ENCODE measurements around the gene RNF125.
"Not testable (repeated sequence)": the region's sequence is repeated elsewhere in the genome, so short reads cannot be mapped to it uniquely, and the experiment has no call there.

Gene RNF125

DNA sequence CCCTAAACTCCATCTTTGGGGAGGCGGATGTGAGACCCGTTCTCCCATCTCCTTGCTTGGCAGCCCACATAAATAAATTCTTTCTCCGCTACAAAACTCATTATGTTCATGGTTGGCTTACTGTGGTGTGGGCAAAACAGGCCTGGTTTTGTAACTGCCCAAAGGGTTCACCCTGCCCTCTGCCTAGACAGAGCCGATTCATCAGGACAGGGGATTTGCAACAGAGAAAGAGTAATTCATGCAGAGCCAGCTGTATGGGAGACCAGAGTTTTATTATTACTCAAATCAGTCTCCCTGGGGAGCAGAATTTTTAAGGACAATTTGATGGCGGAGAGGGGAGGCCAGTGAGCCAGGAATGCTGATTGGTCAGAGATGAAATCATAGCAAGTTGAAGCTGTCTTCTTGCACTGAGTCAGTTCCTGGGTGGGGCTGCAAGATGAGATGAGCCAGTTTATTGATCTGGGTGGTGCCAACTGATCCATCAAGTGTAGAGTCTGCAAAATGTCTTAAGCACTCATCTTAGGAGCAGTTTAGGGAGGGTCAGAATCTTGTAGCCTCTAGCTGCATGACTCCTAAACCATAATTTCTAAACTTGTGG, 8.4 kb upstream of the RNF125 start:
- H3K4me1 Mint-ChIP-seq (ENCODE audit: low read depth): peaks cover 8% of the 10 kb centered on the region
- H3K36me3 Mint-ChIP-seq: no peaks in the 10 kb centered on the region
- no peaks in the 10 kb centered on the region for H3K27me3 Mint-ChIP-seq
- H3K4me3 Mint-ChIP-seq: no peak overlapping the region
- no peaks in the 10 kb centered on the region for H3K9me3 Mint-ChIP-seq (ENCODE audit: low read depth)
- no peak overlapping the region for H3K27ac Mint-ChIP-seq

DNA sequence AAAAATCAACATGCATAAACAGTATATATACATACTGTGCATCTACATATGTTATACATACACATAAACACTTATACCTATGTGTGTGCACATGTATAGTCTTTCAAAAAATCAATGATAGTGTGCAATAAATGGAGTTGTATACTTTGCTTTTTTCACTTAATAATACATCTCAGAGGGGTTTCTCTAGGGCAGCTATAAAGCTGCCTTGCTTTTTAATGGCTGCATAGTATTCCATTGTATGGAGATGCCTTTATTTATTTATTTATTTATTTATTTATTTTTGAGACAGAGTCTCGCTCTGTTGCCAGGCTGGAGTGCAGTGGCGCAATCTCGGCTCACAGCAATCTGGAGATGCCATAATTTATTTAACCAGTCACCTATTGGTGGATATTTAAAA, 7.4 kb upstream of the RNF125 start:
- H3K4me3 Mint-ChIP-seq: no peak overlapping the region
- no peaks in the 10 kb centered on the region for H3K36me3 Mint-ChIP-seq

DNA sequence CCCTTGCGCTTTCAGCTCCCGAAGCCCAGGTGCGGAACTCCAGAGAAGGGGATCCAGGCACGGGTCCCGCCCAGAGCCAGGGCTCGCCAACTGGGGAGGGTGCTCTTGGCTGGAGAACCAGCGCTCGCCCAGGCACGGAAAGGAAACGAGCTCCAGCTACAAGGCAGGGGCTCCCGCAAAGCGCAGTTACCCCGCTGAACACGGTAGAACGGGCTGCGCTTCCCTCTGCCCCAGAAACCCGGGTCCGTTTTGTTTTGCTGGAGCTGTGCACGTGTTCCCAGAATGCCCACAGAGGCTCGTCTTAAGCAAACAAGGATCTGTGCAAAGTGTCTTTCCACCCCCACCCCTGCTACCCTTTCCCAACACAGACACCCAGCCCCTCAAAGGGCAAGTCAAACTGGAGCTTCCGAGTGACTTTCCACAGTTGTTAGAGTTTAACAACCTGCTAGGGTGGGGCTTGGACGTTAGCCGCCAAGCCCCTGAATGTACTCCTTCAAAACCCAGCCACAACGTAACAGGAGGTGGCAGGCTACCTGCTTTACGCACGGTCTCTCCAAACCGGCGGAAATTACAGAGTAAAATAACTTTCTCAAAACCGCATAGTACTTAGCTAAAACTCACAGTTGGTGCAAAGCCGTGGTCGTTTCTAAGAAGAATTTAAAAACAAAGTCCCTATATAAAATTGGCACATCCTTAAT, 775 bp downstream of the RNF125 start:
- Mint-ChIP-seq H3K27ac (peak overlapping the region; percentile 98), H3K36me3 (peaks cover 2% of the 10 kb centered on the region), H3K27me3 (no peaks in the 10 kb centered on the region), H3K9me3 (ENCODE audit: low read depth) (no peaks in the 10 kb centered on the region), H3K4me1 (ENCODE audit: low read depth) (peaks cover 58% of the 10 kb centered on the region), H3K4me3 (peak overlapping the region; percentile 98)

More for the DNA sequence above, 7.4 kb upstream of the RNF125 start:
- H3K9me3 Mint-ChIP-seq (ENCODE audit: low read depth): no peaks in the 10 kb centered on the region
- no peak overlapping the region for H3K27ac Mint-ChIP-seq
- H3K27me3 Mint-ChIP-seq: no peaks in the 10 kb centered on the region
- H3K4me1 Mint-ChIP-seq (ENCODE audit: low read depth): peaks cover 14% of the 10 kb centered on the region

DNA sequence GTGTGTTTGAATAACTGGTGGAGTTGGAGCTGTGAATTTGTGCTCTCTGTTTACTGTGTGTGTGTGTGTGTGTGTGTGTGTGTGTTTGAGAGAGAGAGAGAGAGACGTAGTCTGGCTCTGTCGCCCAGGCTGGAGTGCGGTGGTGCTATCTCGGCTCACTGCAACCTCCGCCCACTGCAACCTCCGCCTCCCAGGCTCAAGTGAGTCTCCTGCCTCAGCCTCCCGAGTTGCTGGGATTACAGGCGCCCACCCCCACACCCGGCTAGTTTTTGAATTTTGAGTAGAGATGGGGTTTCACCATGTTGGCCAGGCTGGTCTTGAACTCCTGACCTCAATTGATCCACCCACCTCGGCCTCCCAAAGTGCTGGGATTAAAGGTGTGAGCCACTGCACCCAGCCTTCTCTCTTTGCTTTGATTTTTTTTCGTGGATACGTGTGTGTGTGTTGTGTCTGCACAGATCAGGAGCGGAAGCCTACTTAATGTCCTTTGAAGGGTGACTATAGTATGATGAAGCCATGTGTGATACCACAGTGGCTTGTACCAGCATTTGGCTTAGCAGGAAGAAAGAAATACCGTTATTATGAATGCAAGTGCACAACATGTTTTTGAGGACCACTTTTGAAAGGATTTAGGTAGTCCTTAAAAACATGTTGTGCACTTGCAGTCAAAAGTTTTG, 1.5 kb downstream of the RNF125 start:
- H3K36me3 Mint-ChIP-seq; H3K9me3 Mint-ChIP-seq (ENCODE audit: low read depth); H3K27me3 Mint-ChIP-seq: not testable (repeated sequence)
- Mint-ChIP-seq H3K4me1 (ENCODE audit: low read depth) (peaks cover 62% of the 10 kb centered on the region), H3K27ac (peak overlapping the region; percentile 98), H3K4me3 (peak overlapping the region; percentile 98)

DNA sequence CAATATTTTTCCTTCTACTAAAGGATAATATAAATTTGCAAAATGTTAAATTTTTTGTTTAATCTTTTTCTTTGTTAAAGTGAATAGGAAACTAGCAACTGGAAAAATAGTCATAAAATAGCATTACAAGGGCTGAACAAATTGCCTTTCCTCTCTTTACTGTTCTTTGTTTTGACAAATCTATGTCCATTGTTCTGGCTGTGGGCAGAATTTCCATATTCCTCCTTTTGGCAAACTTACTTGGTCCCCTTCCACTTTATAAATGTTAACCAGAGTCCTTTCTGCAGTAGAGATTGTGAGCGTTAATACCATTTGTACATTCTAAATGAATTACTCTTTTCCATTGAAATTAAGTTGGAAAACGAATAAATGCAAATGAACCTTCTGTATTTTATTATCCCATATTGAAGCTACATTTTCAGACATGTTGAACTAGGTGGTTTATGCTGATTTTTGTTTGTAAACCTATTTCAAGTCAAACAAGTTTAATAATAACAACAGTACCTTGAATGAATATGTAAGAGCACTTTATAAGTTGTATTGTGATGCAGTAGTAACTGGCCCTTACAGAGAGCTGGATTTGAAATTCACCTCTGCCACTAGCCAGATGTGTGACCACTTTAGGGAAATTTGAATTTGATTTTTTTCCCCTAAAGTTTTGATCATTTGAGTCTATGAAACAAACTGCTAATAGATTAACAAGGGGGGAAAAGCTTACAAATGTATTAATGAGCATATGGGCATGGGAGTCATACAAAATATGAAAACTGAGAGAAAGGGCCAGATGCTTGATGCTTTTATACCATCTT, 3.3 kb downstream of the RNF125 start:
- Mint-ChIP-seq H3K27ac (peak overlapping the region; percentile 58), H3K4me3 (peak overlapping the region; percentile 56), H3K36me3 (peaks cover 6% of the 10 kb centered on the region), H3K4me1 (ENCODE audit: low read depth) (peaks cover 65% of the 10 kb centered on the region), H3K9me3 (ENCODE audit: low read depth) (no peaks in the 10 kb centered on the region), H3K27me3 (no peaks in the 10 kb centered on the region)

DNA sequence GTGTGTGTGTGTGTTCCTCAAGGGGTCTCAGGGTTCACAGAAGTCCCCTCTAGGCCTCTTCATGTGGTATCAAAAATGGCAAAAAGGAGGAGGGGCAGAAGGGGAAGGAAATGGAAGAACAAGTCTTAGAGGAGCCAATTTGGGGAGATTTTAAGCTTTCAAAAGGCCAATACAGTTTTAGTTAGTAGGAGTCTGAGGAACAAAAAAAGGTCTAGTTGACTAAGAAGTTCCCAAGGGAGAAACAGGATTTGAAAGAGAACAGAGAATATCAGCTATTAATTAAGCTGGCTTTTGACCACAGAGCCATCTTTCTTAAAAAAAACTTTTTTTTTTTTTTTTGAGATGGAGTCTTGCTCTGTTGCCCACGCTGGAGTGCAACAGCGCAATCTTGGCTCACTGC, 7.1 kb downstream of the RNF125 start:
- Mint-ChIP-seq H3K4me3 (peak overlapping the region; percentile 81), H3K27ac (peak overlapping the region; percentile 77), H3K9me3 (ENCODE audit: low read depth) (no peaks in the 10 kb centered on the region), H3K27me3 (no peaks in the 10 kb centered on the region), H3K4me1 (ENCODE audit: low read depth) (peaks cover 79% of the 10 kb centered on the region), H3K36me3 (peaks cover 11% of the 10 kb centered on the region)

DNA sequence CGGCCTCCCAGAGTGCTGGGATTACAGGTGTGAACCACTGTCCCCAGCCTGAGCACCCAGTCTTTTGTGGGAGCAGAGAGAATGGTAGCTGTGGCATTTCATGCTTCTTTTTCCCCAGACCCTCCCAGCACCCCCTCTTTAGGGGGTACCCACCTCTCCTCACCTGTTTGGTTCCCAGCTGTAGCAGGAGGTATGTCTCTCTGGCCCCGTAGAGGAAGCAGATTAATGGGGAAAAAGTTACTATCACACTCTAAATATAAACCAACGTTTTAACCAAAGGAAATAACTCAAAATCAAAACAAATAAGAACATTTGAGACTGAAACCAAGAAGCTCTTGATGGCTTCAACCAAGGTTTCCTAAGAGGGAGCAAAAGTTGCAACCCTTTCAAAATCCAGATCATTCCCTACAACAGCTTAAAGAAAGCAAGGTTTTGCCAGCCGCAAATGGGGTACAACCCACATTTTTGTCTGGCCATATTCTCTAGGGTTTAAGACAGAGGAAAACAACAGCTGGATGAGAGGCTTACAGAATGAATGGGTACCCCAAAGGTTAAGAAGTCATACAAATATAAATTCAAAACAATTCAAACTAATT, 8.0 kb downstream of the RNF125 start:
- H3K36me3 Mint-ChIP-seq: peaks cover 14% of the 10 kb centered on the region
- no peaks in the 10 kb centered on the region for H3K27me3 Mint-ChIP-seq
- peaks cover 78% of the 10 kb centered on the region for H3K4me1 Mint-ChIP-seq (ENCODE audit: low read depth)
- no peaks in the 10 kb centered on the region for H3K9me3 Mint-ChIP-seq (ENCODE audit: low read depth)
- H3K4me3 Mint-ChIP-seq: peak overlapping the region; percentile 81
- H3K27ac Mint-ChIP-seq: peak overlapping the region; percentile 77

DNA sequence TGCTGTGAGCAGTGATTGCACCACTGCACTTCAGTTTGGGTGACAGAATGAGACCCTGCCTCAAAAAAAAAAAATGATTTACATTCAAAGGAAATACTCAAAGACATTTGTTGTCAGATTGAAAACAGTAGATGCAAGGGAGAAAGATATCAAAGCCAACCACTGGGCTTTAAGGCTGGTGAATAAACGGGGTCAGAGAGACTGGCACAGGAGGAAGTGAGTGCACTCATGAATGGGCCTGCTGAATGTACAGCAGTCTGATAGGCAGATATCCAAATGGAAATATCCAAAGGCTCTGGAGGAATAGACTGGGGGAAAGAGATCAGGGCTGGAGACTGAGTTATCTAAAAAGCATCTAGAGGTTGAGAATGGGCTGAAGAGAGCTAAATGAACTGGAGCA, 10.9 kb downstream of the RNF125 start:
- Mint-ChIP-seq H3K4me1 (ENCODE audit: low read depth) (peaks cover 79% of the 10 kb centered on the region), H3K4me3 (peak overlapping the region; percentile 18), H3K9me3 (ENCODE audit: low read depth) (no peaks in the 10 kb centered on the region), H3K27ac (peak overlapping the region; percentile 85), H3K27me3 (no peaks in the 10 kb centered on the region), H3K36me3 (peaks cover 15% of the 10 kb centered on the region)

DNA sequence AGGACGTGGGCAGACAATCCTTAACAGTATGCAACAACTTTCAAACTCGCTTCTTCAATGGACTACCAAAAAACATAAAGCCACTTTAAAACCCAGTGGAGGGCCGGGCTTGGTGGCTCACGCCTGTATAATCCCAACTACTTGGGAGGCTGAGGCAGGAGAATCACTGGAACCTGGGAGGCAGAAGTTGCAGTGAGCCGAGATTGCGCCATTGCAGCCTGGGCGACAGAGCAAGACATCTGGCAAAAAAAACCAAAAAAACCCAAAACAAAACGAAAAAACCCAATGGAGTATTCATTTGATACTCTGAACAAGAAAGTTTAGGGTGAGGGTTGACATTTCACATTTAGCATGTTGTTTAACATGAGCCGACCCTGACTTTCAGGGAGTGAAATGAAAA, 14.0 kb downstream of the RNF125 start:
- Mint-ChIP-seq H3K4me1 (ENCODE audit: low read depth) (peaks cover 77% of the 10 kb centered on the region), H3K27me3 (no peaks in the 10 kb centered on the region), H3K27ac (peak overlapping the region; percentile 68), H3K4me3 (no peak overlapping the region), H3K36me3 (peaks cover 12% of the 10 kb centered on the region), H3K9me3 (ENCODE audit: low read depth) (no peaks in the 10 kb centered on the region)

DNA sequence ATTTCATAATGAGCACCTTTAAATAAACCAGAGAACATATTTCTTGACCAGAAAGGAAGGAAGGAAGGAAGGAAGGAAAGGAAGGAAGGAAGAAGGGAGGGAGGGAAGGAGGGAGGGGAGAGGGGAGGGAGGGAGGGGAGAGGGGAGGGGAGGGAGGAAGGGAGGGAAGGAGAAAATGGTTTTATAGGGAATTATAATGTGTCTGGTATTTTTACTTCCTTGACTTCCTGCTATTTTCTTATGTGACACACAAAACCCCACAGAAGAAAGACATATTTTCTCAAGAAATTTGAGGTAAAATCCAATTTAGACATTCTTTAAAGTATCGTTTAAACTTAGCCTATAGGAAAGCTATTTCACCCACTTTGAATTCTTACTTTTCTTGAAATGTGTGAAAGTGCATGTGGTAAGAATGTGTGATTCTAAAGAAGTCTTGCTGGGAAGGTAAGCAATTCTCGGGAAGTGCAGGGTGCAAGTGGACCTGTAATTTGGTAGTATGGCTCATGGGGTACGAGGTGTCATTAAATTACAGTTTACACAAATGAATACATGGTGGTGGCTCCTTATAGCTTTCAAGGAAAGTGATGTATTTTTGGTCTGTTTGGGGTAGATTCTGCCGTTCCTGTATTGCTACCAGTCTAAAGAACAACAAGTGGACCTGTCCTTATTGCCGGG, 18.0 kb downstream of the RNF125 start:
- H3K36me3 Mint-ChIP-seq: peaks cover 14% of the 10 kb centered on the region
- H3K27ac Mint-ChIP-seq: peak overlapping the region; percentile 67
- peak overlapping the region; percentile 41 for H3K4me3 Mint-ChIP-seq
- H3K27me3 Mint-ChIP-seq: no peaks in the 10 kb centered on the region
- peaks cover 75% of the 10 kb centered on the region for H3K4me1 Mint-ChIP-seq (ENCODE audit: low read depth)
- no peaks in the 10 kb centered on the region for H3K9me3 Mint-ChIP-seq (ENCODE audit: low read depth)

DNA sequence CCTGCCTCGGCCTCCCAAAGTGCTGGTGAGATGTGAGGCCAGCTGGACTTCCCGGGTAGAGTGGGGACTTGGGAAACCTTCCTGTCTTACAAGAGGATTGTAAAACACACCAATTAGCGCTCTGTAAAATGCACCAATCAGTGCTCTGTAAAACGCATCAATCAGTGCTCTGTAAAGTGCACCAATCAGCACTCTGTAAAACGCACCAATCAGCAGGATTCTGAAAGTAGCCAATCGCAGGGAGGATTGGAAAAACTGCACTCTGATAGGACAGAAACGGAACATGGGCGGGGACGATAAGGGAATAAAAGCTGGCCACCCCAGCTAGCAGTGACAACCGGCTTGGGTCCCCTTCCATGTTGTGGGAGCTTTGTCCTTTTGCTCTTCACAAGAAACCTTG, 19.0 kb downstream of the RNF125 start:
- peaks cover 79% of the 10 kb centered on the region for H3K4me1 Mint-ChIP-seq (ENCODE audit: low read depth)
- H3K27me3 Mint-ChIP-seq: no peaks in the 10 kb centered on the region
- no peaks in the 10 kb centered on the region for H3K9me3 Mint-ChIP-seq (ENCODE audit: low read depth)
- peaks cover 16% of the 10 kb centered on the region for H3K36me3 Mint-ChIP-seq
- H3K27ac Mint-ChIP-seq: peak overlapping the region; percentile 58
- no peak overlapping the region for H3K4me3 Mint-ChIP-seq

DNA sequence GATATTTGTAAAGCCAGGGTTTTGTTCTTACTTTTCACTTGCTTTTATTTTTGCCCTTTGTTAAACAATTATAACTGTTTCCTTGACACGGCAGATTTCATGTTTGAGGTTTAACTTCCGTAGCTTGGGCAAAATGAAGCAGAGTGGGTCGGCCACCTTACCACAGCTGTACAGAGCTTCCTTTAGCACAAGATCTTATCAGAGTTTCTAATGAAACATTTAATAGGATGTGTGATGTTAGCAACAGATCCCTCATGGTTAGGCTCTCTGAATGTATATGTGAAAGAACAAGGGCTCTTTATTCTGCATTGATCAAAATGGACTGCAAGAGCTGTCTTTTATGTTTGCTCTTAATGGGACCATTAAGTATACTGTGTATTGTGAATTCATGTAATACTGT, 22.3 kb downstream of the RNF125 start:
- Mint-ChIP-seq H3K36me3 (peaks cover 16% of the 10 kb centered on the region), H3K4me1 (ENCODE audit: low read depth) (peaks cover 57% of the 10 kb centered on the region), H3K4me3 (peak overlapping the region; percentile 76), H3K27ac (peak overlapping the region; percentile 90), H3K9me3 (ENCODE audit: low read depth) (no peaks in the 10 kb centered on the region), H3K27me3 (no peaks in the 10 kb centered on the region)

DNA sequence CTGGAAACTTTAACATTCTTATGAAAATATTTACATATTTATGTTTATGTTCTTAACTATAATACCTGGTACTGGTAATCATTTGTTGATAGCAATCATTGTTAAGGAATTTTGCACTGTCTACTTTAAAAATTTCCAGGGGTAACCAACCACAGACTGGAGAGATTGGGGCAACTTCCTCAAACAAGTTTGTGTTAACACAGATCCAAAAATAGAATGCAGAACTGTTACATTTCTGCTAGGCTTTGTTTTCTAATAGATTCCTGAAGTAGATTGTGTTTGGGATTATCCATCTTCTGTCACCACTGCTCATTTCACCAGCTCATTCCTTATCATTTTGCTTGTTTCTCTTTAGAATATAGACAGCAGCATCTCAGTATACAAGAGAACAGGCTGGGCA, 23.7 kb downstream of the RNF125 start:
- peaks cover 48% of the 10 kb centered on the region for H3K4me1 Mint-ChIP-seq (ENCODE audit: low read depth)
- peak overlapping the region; percentile 64 for H3K27ac Mint-ChIP-seq
- no peaks in the 10 kb centered on the region for H3K27me3 Mint-ChIP-seq
- no peaks in the 10 kb centered on the region for H3K9me3 Mint-ChIP-seq (ENCODE audit: low read depth)
- no peak overlapping the region for H3K4me3 Mint-ChIP-seq
- peaks cover 14% of the 10 kb centered on the region for H3K36me3 Mint-ChIP-seq

DNA sequence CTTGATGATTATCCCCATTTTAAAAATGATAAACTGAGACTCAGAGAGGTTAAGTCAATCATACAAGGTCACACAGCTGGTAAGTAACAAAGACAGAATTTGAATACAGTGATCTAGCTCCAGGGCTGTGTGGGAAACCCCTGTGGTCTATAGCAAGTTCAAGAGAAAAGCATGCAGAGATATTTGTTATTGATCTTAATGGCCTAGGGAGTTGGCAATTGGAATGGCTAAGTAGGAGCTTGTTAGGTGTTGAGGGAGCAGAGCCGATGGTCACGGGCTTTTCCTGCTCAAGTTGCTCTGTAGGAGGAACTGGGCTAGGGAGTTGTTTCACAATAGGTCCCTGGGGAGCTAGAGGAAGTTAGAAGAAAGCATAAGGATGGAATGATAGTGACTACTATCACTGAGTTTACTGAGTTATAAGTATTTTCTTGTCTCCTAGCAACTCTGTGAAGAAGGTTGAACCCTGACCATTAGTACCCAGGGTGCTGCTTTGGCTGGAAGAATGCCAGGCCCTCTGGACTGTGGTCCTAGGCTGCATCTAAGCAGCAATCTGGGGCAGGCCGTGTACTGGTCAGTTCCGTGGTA, 30.0 kb downstream of the RNF125 start:
- Mint-ChIP-seq H3K27ac (peak overlapping the region; percentile 92), H3K4me3 (peak overlapping the region; percentile 57)

More for the DNA sequence above, 30.0 kb downstream of the RNF125 start:
- Mint-ChIP-seq H3K9me3 (ENCODE audit: low read depth) (no peaks in the 10 kb centered on the region), H3K27me3 (no peaks in the 10 kb centered on the region), H3K36me3 (peaks cover 17% of the 10 kb centered on the region), H3K4me1 (ENCODE audit: low read depth) (peaks cover 40% of the 10 kb centered on the region)
